Stomach (tissue), 9 donors: Measurements from ENCODE around the gene MYD88. TPM values are rescaled to one million over a fixed set of nuclear protein-coding genes. Genes with fewer than 3 reads are reported as not detected.

Experiments used
- DNase-seq, 2 donors: peaks; one replicate each; pipeline versions ENCODE4 v3.0.0 to v3.0.0-alpha.2; 2013 to 2019
- H3K27ac ChIP-seq, 5 donors: fragments of 200-600 bp in 4 of 5; sonication (generic) in 4 of 5; one replicate each; pipeline ENCODE4 v1.5.1; 2013 to 2019; ENCODE audit warnings: mild to moderate bottlenecking in 1 of 5, moderate library complexity in 1 of 5
- H3K27me3 ChIP-seq, 3 donors: fragments of 200-600 bp; sonication (generic); one replicate each; pipeline ENCODE4 v1.5.1; 2017 to 2019; ENCODE audit warnings: mixed run types in 1 of 3
- H3K36me3 ChIP-seq, 4 donors: fragments of 200-600 bp; sonication (generic); 1 replicate in 3 of 4; 2 replicates in 1 of 4; pipeline ENCODE4 v1.5.1; 2016 to 2019
- H3K4me1 ChIP-seq, 4 donors: fragments of 200-600 bp; sonication (generic); one replicate each; pipeline ENCODE4 v1.5.1; 2016 to 2019
- H3K4me3 ChIP-seq, 4 donors: fragments of 200-600 bp; sonication (generic) in 3 of 4; one replicate each; pipeline ENCODE4 v1.5.1; 2016 to 2019; ENCODE audit warnings: mild to moderate bottlenecking in 1 of 4
- H3K9me3 ChIP-seq, 4 donors: fragments of 200-600 bp; sonication (generic); one replicate each; pipeline ENCODE4 v1.5.1; 2016 to 2019
- EP300 ChIP-seq: sonication (generic); formaldehyde crosslinking; IDR thresholded peaks from one replicate; pipeline ENCODE4 v1.6.1; 2017; ENCODE audit warnings: antibody characterized with exemption
- POLR2A ChIP-seq, 4 donors: fragments of 450-650 bp; IDR thresholded peaks; one replicate each; pipeline ENCODE4 v1.6.1; 2016; ENCODE audit warnings: antibody characterized with exemption in 4 of 4, control low read depth in 2 of 4, mild to moderate bottlenecking in 1 of 4, moderate library complexity in 1 of 4
- POLR2AphosphoS5 ChIP-seq, 3 donors: sonication (generic); formaldehyde crosslinking; IDR thresholded peaks; one replicate each; pipeline ENCODE4 v1.6.1; 2016; ENCODE audit warnings: antibody characterized with exemption in 3 of 3
- WGBS, 5 donors: extraction: QIAGEN DNeasy Blood & Tissue Kit in 3 of 5; methylation state at CpG; one replicate each; pipeline versions ENCODE4 v1.1.5 to v1.1.7; 2013 to 2018; 5-methylcytosine and 5-hydroxymethylcytosine counted together
- intact Hi-C: fragments of 100-400 bp; cut with DNase I; formaldehyde crosslinking; loops from one replicate; pipeline ENCODE4 v1.15.1; 2023; ENCODE audit warnings: low total_unique reads
- polyA plus RNA-seq, 3 donors: library from polyadenylated mRNA; stranded (reverse); fragments of 200-250 nt; gene quantifications; one replicate each; pipeline ENCODE4 v1.2.3, GENCODE V29; 2013
- total RNA-seq, 5 donors: library from RNA; depleted of rRNA; stranded (reverse); fragments of >200 nt; gene quantifications; one replicate each; pipeline versions ENCODE4 v1.1.0 to v1.2.3, GENCODE V29; 2014 to 2016
- TF ChIP-seq, protein P1 (sequence below), 7 experiments: fragments of 450-650 bp in 4 of 7; fragments of 200-600 bp in 3 of 7; sonication (generic) in 3 of 7; IDR thresholded peaks; one replicate each; pipeline ENCODE4 v1.5.1; 2016 to 2019; ENCODE audit warnings: antibody characterized with exemption in 7 of 7, control low read depth in 2 of 7, mild to moderate bottlenecking in 1 of 7
- donor health status: healthy with polysubstance abuse.
- donor health status: Bipolar disorder and iron deficiency.
- donor health status: healthy.

The MYD88 gene
- total and polyA plus RNA-seq, 8 donors = 9.0 to 67.8 (median 31.9) TPM

DNA sequence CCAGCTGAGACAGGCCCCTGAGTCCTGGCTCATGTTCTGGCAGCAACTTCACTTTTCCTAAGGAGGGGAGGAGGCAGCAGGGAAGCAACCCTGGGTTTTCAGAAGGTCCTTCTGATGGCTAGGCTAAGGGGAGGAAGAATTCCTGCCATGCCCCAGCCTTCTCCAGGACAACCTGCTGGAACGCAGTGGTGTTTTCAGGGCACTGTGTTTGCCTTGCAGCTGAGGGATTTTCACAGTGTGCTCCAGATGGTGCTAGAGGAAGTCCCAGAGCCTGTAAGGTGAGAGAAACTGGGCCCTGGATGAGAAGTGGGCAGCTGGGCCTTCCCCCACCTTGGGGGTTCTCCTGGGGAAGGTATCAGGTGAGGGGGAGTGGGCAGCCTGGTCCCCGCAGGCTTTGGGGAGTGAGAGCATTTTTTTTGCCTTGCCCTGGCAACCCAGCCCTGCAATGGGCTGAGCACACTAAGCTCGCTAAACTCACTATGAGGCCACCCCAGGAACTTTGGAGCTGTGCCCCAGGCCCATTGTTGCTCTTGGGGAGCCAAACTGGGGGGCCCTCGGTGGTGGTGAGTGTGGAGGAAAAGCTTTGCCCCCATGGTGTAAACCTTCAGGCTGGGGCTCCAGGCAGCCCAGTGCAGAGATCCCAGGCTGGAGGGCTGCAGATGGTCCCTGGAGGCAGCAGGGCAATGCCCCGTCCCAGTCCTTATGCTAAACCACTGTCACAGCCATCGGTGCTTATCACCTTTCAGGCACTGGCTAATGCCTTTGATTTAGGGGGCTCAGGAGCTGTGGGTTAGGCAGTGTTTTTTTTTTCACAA lies 42.6 kb upstream of the MYD88 start:
- Histone ChIP-seq H3K9me3 (no peaks in the 10 kb centered on the region), H3K4me3 (no peak overlapping the region), H3K36me3 (no peaks in the 10 kb centered on the region), H3K27me3 (peaks cover 0 to 30% (median 0%) of the 10 kb centered on the region in 3 donors), H3K27ac (no peak overlapping the region), H3K4me1 (no peaks in the 10 kb centered on the region)
- TF ChIP-seq EP300 (no peak), POLR2A (IDR thresholded peaks at IDR 0.05) (no peak), POLR2AphosphoS5 (IDR thresholded peaks at IDR 0.05) (no peak)
- TF ChIP-seq, protein P1, sequence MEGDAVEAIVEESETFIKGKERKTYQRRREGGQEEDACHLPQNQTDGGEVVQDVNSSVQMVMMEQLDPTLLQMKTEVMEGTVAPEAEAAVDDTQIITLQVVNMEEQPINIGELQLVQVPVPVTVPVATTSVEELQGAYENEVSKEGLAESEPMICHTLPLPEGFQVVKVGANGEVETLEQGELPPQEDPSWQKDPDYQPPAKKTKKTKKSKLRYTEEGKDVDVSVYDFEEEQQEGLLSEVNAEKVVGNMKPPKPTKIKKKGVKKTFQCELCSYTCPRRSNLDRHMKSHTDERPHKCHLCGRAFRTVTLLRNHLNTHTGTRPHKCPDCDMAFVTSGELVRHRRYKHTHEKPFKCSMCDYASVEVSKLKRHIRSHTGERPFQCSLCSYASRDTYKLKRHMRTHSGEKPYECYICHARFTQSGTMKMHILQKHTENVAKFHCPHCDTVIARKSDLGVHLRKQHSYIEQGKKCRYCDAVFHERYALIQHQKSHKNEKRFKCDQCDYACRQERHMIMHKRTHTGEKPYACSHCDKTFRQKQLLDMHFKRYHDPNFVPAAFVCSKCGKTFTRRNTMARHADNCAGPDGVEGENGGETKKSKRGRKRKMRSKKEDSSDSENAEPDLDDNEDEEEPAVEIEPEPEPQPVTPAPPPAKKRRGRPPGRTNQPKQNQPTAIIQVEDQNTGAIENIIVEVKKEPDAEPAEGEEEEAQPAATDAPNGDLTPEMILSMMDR (IDR thresholded peaks at IDR 0.05) = no peak
- intact Hi-C loops = no loop called here
- WGBS, 5 donors = 75 to 87% (median 83%) methylated on average over 4 to 6 of the region's 6 CpGs
- DNase-seq = no peak

DNA sequence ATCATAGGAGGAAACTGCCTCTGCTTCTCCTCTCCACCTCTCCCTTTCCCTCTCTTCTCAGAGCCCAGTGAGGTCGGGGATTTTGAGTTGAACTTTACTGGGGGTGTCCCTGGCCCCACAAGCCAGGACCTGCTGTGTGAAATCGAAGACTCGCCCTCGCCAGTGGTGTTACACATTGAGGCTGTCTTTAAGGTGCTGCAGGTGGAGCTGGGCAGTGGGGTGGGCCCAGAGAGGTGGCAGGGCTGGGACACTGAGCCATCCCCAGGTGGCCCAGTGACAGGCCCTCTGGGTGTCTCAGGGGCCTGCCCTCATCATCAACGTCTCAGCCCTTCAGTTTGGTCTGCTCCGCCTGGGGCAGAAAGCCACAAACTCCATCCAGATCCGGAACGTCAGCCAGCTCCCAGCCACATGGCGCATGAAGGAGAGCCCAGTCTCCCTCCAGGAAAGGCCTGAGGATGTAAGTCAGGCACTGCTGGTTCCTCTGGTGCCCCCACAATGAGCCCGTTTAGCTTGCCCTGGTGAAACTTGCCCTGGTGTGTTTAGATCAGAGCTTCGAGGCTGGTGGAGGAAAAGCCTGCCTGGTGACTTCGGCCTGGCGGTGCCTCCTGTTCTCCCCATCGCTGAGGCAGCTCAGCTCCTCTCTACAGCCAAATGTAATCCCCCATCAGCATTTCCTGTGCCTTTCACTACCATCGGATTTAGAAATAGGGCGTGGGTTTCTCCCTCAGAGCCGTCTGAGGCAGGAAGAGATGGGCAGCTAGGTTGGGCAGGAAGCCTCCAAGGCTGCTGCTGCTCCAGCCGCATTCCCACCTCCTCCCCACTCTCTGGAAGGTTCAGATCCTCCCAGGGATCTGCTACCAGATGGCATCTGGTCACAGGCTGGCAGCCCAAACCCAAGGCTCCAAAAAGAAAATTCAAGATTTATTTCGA lies 40.8 kb upstream of the MYD88 start:
- WGBS, 5 donors = 71 to 80% (median 77%) methylated on average over 17 to 19 of the region's 19 CpGs
- Histone ChIP-seq H3K27me3 (peaks cover 0 to 30% (median 0%) of the 10 kb centered on the region in 3 donors), H3K36me3 (no peaks in the 10 kb centered on the region), H3K4me1 (no peaks in the 10 kb centered on the region), H3K4me3 (no peak overlapping the region), H3K27ac (no peak overlapping the region), H3K9me3 (no peaks in the 10 kb centered on the region)
- intact Hi-C loops = no loop called here
- no peak for DNase-seq
- TF ChIP-seq POLR2A (IDR thresholded peaks at IDR 0.05) (no peak), EP300 (no peak), POLR2AphosphoS5 (IDR thresholded peaks at IDR 0.05) (no peak)
- TF ChIP-seq, protein P1 (IDR thresholded peaks at IDR 0.05) = no peak

DNA sequence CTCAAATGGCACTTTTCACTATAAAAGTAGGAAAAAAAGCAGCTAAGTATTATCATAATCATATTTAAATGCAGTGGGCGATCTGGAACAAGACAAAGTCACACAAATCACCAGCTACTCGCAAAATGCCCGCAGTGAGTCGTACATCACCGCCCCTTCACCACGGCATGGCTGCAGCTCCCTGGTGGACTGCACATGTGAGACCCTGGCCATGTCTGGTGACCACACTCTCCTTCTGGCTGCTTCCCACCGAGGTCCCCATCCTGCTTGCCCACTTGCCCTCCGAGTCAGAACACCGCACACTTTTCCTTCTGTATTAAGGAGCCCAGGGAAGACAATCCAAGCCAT lies 40.1 kb upstream of the MYD88 start:
- H3K27ac ChIP-seq = no peak overlapping the region
- peaks cover 0 to 30% (median 0%) of the 10 kb centered on the region in 3 donors for H3K27me3 ChIP-seq
- DNase-seq = no peak
- H3K36me3 ChIP-seq = no peaks in the 10 kb centered on the region
- H3K9me3 ChIP-seq = no peaks in the 10 kb centered on the region
- no peak overlapping the region for H3K4me3 ChIP-seq
- TF ChIP-seq EP300 = no peak
- TF ChIP-seq POLR2AphosphoS5 (IDR thresholded peaks at IDR 0.05) = no peak
- TF ChIP-seq POLR2A (IDR thresholded peaks at IDR 0.05) = no peak
- TF ChIP-seq, protein P1 (IDR thresholded peaks at IDR 0.05) = no peak
- intact Hi-C loops = no loop called here
- H3K4me1 ChIP-seq = no peaks in the 10 kb centered on the region
- 88 to 92% (median 89%) methylated on average over 9 of the region's 9 CpGs for WGBS, 5 donors

DNA sequence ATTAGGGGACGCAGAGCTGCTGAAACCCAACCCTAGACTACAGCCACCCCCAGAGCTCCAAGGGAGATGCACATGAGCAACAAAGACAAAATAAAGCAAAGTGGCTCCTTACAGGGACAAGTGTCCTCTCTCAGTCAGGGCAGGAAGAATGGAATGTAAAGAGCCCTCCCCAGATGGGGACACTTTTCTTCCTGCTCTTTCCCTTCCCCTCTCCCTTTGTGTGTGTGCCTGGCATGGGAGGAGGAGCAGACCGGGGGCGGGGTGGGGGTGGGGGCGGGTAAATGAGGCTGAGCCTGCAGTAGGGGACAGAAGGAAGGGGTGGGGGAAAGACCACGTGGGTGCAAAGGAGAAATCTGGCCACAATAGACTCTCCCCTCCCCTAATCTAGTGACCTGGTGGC lies 38.9 kb upstream of the MYD88 start:
- intact Hi-C loops = no loop called here
- WGBS, 5 donors = 19 to 40% (median 35%) methylated on average over 3 to 5 of the region's 5 CpGs

More for the DNA sequence above, 38.9 kb upstream of the MYD88 start:
- H3K4me1 ChIP-seq = no peaks in the 10 kb centered on the region
- no peaks in the 10 kb centered on the region for H3K9me3 ChIP-seq
- H3K36me3 ChIP-seq = no peaks in the 10 kb centered on the region
- H3K4me3 ChIP-seq = no peak overlapping the region
- TF ChIP-seq POLR2AphosphoS5 (IDR thresholded peaks at IDR 0.05) = no peak
- TF ChIP-seq, protein P1 (IDR thresholded peaks at IDR 0.05) = no peak
- no peak for TF ChIP-seq POLR2A (IDR thresholded peaks at IDR 0.05)
- TF ChIP-seq EP300 = no peak
- no peak overlapping the region for H3K27ac ChIP-seq
- peaks cover 0 to 30% (median 0%) of the 10 kb centered on the region in 3 donors for H3K27me3 ChIP-seq
- DNase-seq = no peak
